WTC11 (cell line): Measurements from ENCODE around the gene TMEM132E. TPM values are rescaled to one million over a fixed set of nuclear protein-coding genes. Genes with fewer than 3 reads are reported as not detected.

Source experiments
- ATAC-seq: fragments of 200-7000 bp; cut with Tn5 transposase; 2 replicates; pipeline ENCODE4 v1.10.0; 2021; ENCODE audit warnings: mild to moderate bottlenecking, moderate library complexity
- CTCF ChIA-PET: fragments of 300-600 bp; sonication (Branson Sonifier 250); formaldehyde crosslinking; loops from one replicate; lab custom pipeline; 2021; ENCODE audit warnings: antibody characterized with exemption; lab: Charles Lee
- POLR2A ChIA-PET: fragments of 350-600 bp; sonication (Branson Sonifier 250); formaldehyde crosslinking; loops from one replicate; lab custom pipeline; 2021; ENCODE audit warnings: antibody characterized with exemption; lab: Charles Lee
- DNase-seq: peaks from one replicate; pipeline ENCODE4 v3.0.0; 2021; ENCODE audit warnings: low spot score
- H3K27ac Mint-ChIP-seq: 2 replicates; pipeline ENCODE4 v1.8.0; 2021; ENCODE audit warnings: mixed read lengths
- H3K27me3 Mint-ChIP-seq: 2 replicates; pipeline ENCODE4 v1.8.0; 2021; ENCODE audit warnings: low read depth, mild to moderate bottlenecking, moderate library complexity, mixed read lengths
- H3K36me3 Mint-ChIP-seq: 2 replicates; pipeline ENCODE4 v1.8.0; 2021; ENCODE audit warnings: mixed read lengths
- H3K4me1 Mint-ChIP-seq: 2 replicates; pipeline ENCODE4 v1.8.0; 2022; ENCODE audit warnings: mixed read lengths
- H3K4me3 Mint-ChIP-seq: 2 replicates; pipeline ENCODE4 v1.8.0; 2021; ENCODE audit warnings: mild to moderate bottlenecking, moderate library complexity, mixed read lengths
- H3K9me3 Mint-ChIP-seq: 2 replicates; pipeline ENCODE4 v1.8.0; 2021; ENCODE audit warnings: mixed read lengths
- CREM ChIP-seq: sonication (generic); formaldehyde crosslinking; IDR thresholded peaks from 2 replicates; pipeline ENCODE4 v1.8.1; 2022; ENCODE audit warnings: mild to moderate bottlenecking, missing genetic modification reagents, moderate library complexity
- ELF4 ChIP-seq: sonication (generic); formaldehyde crosslinking; IDR thresholded peaks from 2 replicates; pipeline ENCODE4 v1.8.1; 2022; ENCODE audit warnings: low read depth, mild to moderate bottlenecking, moderate library complexity, missing genetic modification reagents
- FOXJ3 ChIP-seq: sonication (generic); formaldehyde crosslinking; IDR thresholded peaks from 2 replicates; pipeline ENCODE4 v1.9.0; 2021; ENCODE audit warnings: missing genetic modification reagents, mild to moderate bottlenecking, borderline replicate concordance
- FOXP1 ChIP-seq: sonication (generic); formaldehyde crosslinking; IDR thresholded peaks from 2 replicates; pipeline ENCODE4 v1.8.0; 2022; ENCODE audit warnings: missing genetic modification reagents, mild to moderate bottlenecking, moderate library complexity, borderline replicate concordance
- HMGA2 ChIP-seq: fragments of 250-450 bp; sonication (Bioruptor Pico); IDR thresholded peaks from 2 replicates; pipeline ENCODE4 v1.4.0; 2021; ENCODE audit warnings: mild to moderate bottlenecking, moderate library complexity
- NFE2L1 ChIP-seq: sonication (generic); formaldehyde crosslinking; IDR thresholded peaks from 2 replicates; pipeline ENCODE4 v1.8.1; 2023; ENCODE audit warnings: missing genetic modification reagents
- NR1H2 ChIP-seq: sonication (generic); formaldehyde crosslinking; IDR thresholded peaks from 2 replicates; pipeline ENCODE4 v1.9.0; 2021; ENCODE audit warnings: mild to moderate bottlenecking, moderate library complexity, missing genetic modification reagents
- RORB ChIP-seq: fragments of 250-450 bp; sonication (Bioruptor Pico); IDR thresholded peaks from 2 replicates; pipeline ENCODE4 v1.9.0; 2021; ENCODE audit warnings: mild to moderate bottlenecking
- SMAD3 ChIP-seq: sonication (generic); formaldehyde crosslinking; IDR thresholded peaks from 2 replicates; pipeline ENCODE4 v1.8.0; 2022; ENCODE audit warnings: missing genetic modification reagents, mild to moderate bottlenecking, borderline replicate concordance
- SMAD4 ChIP-seq: sonication (generic); formaldehyde crosslinking; IDR thresholded peaks from 2 replicates; pipeline ENCODE4 v1.8.0; 2022; ENCODE audit warnings: mild to moderate bottlenecking, missing genetic modification reagents
- SOX15 ChIP-seq: fragments of 250-450 bp; sonication (Bioruptor Pico); IDR thresholded peaks from 2 replicates; pipeline ENCODE4 v1.9.0; 2021; ENCODE audit warnings: mild to moderate bottlenecking
- TCF7 ChIP-seq: sonication (generic); formaldehyde crosslinking; IDR thresholded peaks from 2 replicates; pipeline ENCODE4 v1.8.0; 2022; ENCODE audit warnings: mild to moderate bottlenecking, low read depth, missing genetic modification reagents, moderate library complexity
- TP53 ChIP-seq: sonication (generic); formaldehyde crosslinking; IDR thresholded peaks from 2 replicates; pipeline ENCODE4 v1.8.1; 2023; ENCODE audit warnings: mild to moderate bottlenecking, missing genetic modification reagents
- ZNF317 ChIP-seq: sonication (generic); formaldehyde crosslinking; IDR thresholded peaks from 2 replicates; pipeline ENCODE4 v1.8.1; 2023; ENCODE audit warnings: low read depth, mild to moderate bottlenecking, moderate library complexity, missing genetic modification reagents, borderline replicate concordance
- ZNF416 ChIP-seq: fragments of 250-450 bp; sonication (Bioruptor Pico); IDR thresholded peaks from 2 replicates; pipeline ENCODE4 v1.9.0; 2021; ENCODE audit warnings: mild to moderate bottlenecking, inconsistent platforms
- ZNF671 ChIP-seq: fragments of 250-450 bp; sonication (Bioruptor Pico); IDR thresholded peaks from 2 replicates; pipeline ENCODE4 v1.8.0; 2021; ENCODE audit warnings: mild to moderate bottlenecking
- total RNA-seq: library from RNA; stranded (reverse); gene quantifications from 3 replicates; pipeline ENCODE4 v1.2.3, GENCODE V29; 2021
- TF ChIP-seq, protein P1 (sequence below): sonication (generic); formaldehyde crosslinking; IDR thresholded peaks from 2 replicates; pipeline ENCODE4 v1.8.1; 2022; ENCODE audit warnings: missing genetic modification reagents, borderline replicate concordance
- TF ChIP-seq, protein P2 (sequence below): sonication (generic); formaldehyde crosslinking; IDR thresholded peaks from 2 replicates; pipeline ENCODE4 v1.8.0; 2022; ENCODE audit warnings: mild to moderate bottlenecking, missing genetic modification reagents
- TF ChIP-seq, protein P3 (sequence below): fragments of 250-450 bp; sonication (Bioruptor Pico); IDR thresholded peaks from 2 replicates; pipeline ENCODE4 v1.9.0; 2021; ENCODE audit warnings: mild to moderate bottlenecking
- TF ChIP-seq, protein P4 (sequence below): sonication (generic); formaldehyde crosslinking; IDR thresholded peaks from 2 replicates; pipeline ENCODE4 v1.8.1; 2022; ENCODE audit warnings: mild to moderate bottlenecking, moderate library complexity, missing genetic modification reagents

Gene TMEM132E
- total RNA-seq, 1 experiment from 2014 or later = 1.2 TPM

DNA sequence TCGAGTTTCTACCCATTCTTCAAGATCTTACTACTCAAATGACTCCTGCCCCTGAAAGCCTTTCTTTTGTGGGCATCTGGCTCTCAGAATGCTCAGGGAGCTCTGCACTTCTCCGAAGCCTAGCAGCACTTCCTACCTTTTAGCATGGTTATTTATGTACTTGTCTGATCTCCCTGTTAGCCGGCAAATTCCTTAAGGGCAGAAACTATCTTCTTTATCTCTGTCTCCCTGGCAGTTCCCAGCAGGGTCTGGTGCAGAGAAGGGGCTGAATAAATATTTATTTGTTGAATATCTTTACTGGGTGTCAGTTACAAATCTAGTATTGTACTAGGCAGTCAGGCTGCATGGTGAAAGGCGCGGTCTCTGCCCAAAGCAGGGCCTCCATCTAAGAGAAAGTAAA, 30.7 kb downstream of the TMEM132E start:
- no peak overlapping the region for H3K4me3 Mint-ChIP-seq
- CTCF ChIA-PET = interaction anchor here (1.8 to 1.9 kb wide), 2 partner anchors 27 to 68 kb away, joined by 7 to 8 read pairs; no protein-coding TSS in a partner anchor

DNA sequence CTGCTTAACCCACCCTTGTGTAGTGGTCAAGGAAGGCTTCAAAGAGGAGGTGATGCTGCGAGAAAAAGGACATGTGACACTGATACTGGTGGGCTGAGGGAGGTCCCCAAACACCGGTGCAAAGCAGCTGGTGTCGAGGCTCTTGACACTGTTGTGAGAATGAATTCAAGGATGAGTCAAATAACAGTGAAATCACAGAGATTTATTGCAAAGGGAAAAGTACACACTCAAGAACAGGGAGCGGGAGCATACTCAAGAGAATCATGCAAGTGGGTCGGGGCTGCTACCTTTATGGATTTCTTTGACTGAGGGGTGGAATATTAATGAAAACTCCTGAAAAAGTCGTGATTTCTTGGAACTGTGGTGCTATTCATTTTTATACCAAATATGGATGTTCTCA, 31.1 kb downstream of the TMEM132E start:
- Mint-ChIP-seq H3K27ac (no peak overlapping the region), H3K4me1 (peaks cover 79% of the 10 kb centered on the region), H3K4me3 (no peak overlapping the region), H3K36me3 (no peaks in the 10 kb centered on the region), H3K9me3 (no peaks in the 10 kb centered on the region), H3K27me3 (peaks cover 6% of the 10 kb centered on the region; the same call in 1 of the 2 replicates)
- TF ChIP-seq CREM (CRISPR knock-in tag) = no peak
- TF ChIP-seq FOXJ3 = no peak
- no peak for TF ChIP-seq RORB (CRISPR knock-in tag)
- ChIA-PET CTCF (interaction anchor here (1.8 to 1.9 kb wide), 2 partner anchors 27 to 68 kb away, joined by 7 to 8 read pairs; no protein-coding TSS in a partner anchor), POLR2A (no interaction called here)
- DNase-seq = no peak
- no peak for ATAC-seq

More for the DNA sequence above, 30.7 kb downstream of the TMEM132E start:
- DNase-seq (no peak), ATAC-seq (no peak)
- H3K4me1 Mint-ChIP-seq = peaks cover 77% of the 10 kb centered on the region
- peaks cover 6% of the 10 kb centered on the region; the same call in 1 of the 2 replicates for H3K27me3 Mint-ChIP-seq
- no peak overlapping the region for H3K27ac Mint-ChIP-seq
- TF ChIP-seq, protein P1, sequence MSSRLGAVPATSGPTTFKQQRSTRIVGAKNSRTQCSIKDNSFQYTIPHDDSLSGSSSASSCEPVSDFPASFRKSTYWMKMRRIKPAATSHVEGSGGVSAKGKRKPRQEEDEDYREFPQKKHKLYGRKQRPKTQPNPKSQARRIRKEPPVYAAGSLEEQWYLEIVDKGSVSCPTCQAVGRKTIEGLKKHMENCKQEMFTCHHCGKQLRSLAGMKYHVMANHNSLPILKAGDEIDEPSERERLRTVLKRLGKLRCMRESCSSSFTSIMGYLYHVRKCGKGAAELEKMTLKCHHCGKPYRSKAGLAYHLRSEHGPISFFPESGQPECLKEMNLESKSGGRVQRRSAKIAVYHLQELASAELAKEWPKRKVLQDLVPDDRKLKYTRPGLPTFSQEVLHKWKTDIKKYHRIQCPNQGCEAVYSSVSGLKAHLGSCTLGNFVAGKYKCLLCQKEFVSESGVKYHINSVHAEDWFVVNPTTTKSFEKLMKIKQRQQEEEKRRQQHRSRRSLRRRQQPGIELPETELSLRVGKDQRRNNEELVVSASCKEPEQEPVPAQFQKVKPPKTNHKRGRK (CRISPR knock-in tag) = no peak
- no peaks in the 10 kb centered on the region for H3K9me3 Mint-ChIP-seq
- no peaks in the 10 kb centered on the region for H3K36me3 Mint-ChIP-seq
- POLR2A ChIA-PET = no interaction called here

DNA sequence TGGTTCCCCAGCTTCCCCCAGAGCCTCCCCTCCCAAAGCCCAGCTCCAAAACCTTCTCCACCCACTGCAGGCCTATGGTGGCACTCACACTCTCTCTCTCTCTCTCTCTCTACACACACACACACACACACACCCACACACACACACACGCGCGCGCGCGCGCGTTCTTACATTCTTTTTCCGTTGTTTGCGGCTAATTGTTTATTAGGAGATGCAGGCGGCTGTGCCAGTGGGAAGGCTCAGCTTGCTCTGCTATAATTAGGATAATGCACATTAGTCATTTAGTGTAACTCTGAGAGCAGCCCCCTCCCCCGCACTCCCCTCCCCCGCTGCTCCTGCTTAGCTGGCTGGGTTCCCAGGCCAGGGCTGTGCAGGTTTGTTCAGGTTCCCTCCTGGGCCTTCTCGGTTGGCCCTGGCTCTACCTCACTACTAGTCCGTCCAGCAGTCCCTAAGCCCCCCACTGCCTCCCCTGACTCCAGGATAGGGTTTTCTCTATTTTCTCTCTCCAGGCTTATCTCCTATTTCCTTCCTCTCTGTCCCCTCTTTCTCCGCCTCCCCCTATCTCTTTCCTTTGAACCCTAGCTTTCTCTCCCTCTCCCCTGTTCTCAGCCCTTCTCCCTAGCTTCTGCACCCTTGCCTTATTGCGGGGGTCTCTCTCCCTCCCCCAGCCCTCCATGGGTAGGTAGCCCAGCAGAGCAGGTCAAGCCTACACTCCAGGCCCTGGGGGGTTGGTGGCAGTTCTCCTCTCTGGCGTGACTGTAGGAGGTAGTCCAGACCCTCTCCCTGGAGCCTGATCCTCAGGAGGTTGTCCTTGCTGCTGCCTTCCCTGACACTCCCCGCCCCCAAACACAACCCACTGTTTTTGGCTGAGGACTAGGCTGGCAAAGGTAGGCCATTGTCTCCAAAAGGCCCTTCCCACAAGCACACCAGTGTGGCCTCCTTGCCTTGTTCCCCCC, 34.0 kb downstream of the TMEM132E start:
- peak; percentile 40 for ATAC-seq
- no peak overlapping the region for H3K27ac Mint-ChIP-seq

More for the DNA sequence above, 34.0 kb downstream of the TMEM132E start:
- DNase-seq = peak; percentile 45
- ChIA-PET POLR2A (interaction anchor here (0.6 to 1.3 kb wide), 4 partner anchors 15 to 200 kb away, joined by 3 to 4 read pairs (median 4); no protein-coding TSS in a partner anchor), CTCF (interaction anchor here (0.6 to 5.4 kb wide), 13 partner anchors 10 to 443 kb away, joined by 3 to 27 read pairs (median 3); no protein-coding TSS in a partner anchor)
- H3K36me3 Mint-ChIP-seq = no peaks in the 10 kb centered on the region
- H3K9me3 Mint-ChIP-seq = no peaks in the 10 kb centered on the region
- H3K27me3 Mint-ChIP-seq = peaks cover 12% of the 10 kb centered on the region; the same call in 1 of the 2 replicates
- TF ChIP-seq, protein P2, sequence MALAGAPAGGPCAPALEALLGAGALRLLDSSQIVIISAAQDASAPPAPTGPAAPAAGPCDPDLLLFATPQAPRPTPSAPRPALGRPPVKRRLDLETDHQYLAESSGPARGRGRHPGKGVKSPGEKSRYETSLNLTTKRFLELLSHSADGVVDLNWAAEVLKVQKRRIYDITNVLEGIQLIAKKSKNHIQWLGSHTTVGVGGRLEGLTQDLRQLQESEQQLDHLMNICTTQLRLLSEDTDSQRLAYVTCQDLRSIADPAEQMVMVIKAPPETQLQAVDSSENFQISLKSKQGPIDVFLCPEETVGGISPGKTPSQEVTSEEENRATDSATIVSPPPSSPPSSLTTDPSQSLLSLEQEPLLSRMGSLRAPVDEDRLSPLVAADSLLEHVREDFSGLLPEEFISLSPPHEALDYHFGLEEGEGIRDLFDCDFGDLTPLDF (CRISPR knock-in tag) = no peak
- TF ChIP-seq TP53 (CRISPR knock-in tag) (no peak), HMGA2 (CRISPR knock-in tag) (no peak), ZNF671 (CRISPR knock-in tag) (no peak), NFE2L1 (CRISPR knock-in tag) (no peak), NR1H2 (CRISPR knock-in tag) (no peak), FOXP1 (CRISPR knock-in tag) (no peak), ZNF317 (CRISPR knock-in tag) (no peak), SMAD3 (CRISPR knock-in tag) (no peak), ZNF416 (CRISPR knock-in tag) (no peak), ELF4 (CRISPR knock-in tag) (no peak), TCF7 (CRISPR knock-in tag) (no peak), SOX15 (no peak), SMAD4 (CRISPR knock-in tag) (no peak)
- TF ChIP-seq, protein P3, sequence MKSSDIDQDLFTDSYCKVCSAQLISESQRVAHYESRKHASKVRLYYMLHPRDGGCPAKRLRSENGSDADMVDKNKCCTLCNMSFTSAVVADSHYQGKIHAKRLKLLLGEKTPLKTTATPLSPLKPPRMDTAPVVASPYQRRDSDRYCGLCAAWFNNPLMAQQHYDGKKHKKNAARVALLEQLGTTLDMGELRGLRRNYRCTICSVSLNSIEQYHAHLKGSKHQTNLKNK = no peak
- TF ChIP-seq, protein P4, sequence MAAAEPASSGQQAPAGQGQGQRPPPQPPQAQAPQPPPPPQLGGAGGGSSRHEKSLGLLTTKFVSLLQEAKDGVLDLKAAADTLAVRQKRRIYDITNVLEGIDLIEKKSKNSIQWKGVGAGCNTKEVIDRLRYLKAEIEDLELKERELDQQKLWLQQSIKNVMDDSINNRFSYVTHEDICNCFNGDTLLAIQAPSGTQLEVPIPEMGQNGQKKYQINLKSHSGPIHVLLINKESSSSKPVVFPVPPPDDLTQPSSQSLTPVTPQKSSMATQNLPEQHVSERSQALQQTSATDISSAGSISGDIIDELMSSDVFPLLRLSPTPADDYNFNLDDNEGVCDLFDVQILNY (CRISPR knock-in tag) = no peak
- TF ChIP-seq, protein P1 (CRISPR knock-in tag) = no peak
- H3K4me3 Mint-ChIP-seq = no peak overlapping the region
- peaks cover 74% of the 10 kb centered on the region for H3K4me1 Mint-ChIP-seq
